ENCODE measurements around the gene ADIPOR2. TPM values are rescaled to one million over a fixed set of nuclear protein-coding genes. Genes with fewer than 3 reads are reported as not detected.
"Not testable (repeated sequence)": the region's sequence is repeated elsewhere in the genome, so short reads cannot be mapped to it uniquely, and the experiment has no call there.

The ADIPOR2 gene
- total RNA-seq, 2 experiments from 2014 or later = 63.5 to 83.3 TPM

- DNase-seq (no peak), ATAC-seq (no peak)
- H3K27ac Mint-ChIP-seq = no peak overlapping the region
- H3K4me3 Mint-ChIP-seq = no peak overlapping the region
- CTCF ChIA-PET = no interaction called here
- peaks cover 31% of the 10 kb centered on the region for H3K27me3 Mint-ChIP-seq
- H3K9me3 Mint-ChIP-seq (ENCODE audit: low read depth) = no peaks in the 10 kb centered on the region
- peaks cover 4% of the 10 kb centered on the region for H3K4me1 Mint-ChIP-seq
- H3K36me3 Mint-ChIP-seq = no peaks in the 10 kb centered on the region
Observed at GRCh38 chr12:1816730-1817348, 126.0 kb downstream of the ADIPOR2 start.

GRCh38 chr12:1817928-1818327, 127.1 kb downstream of the ADIPOR2 start:
- H3K27ac Mint-ChIP-seq; CTCF ChIA-PET; H3K9me3 Mint-ChIP-seq (ENCODE audit: low read depth); H3K4me3 Mint-ChIP-seq; DNase-seq; ATAC-seq; H3K4me1 Mint-ChIP-seq; H3K36me3 Mint-ChIP-seq: not testable (repeated sequence)
- peaks cover 32% of the 10 kb centered on the region for H3K27me3 Mint-ChIP-seq

- CTCF ChIA-PET = no interaction called here
- Mint-ChIP-seq H3K9me3 (ENCODE audit: low read depth) (no peaks in the 10 kb centered on the region), H3K36me3 (no peaks in the 10 kb centered on the region), H3K4me3 (no peak overlapping the region), H3K4me1 (no peaks in the 10 kb centered on the region), H3K27ac (no peak overlapping the region), H3K27me3 (peaks cover 35% of the 10 kb centered on the region)
- ATAC-seq (no peak), DNase-seq (no peak)
Observed at GRCh38 chr12:1819050-1819449, 128.2 kb downstream of the ADIPOR2 start.

GRCh38 chr12:1819571-1819970, 128.7 kb downstream of the ADIPOR2 start:
- H3K27me3 Mint-ChIP-seq = peaks cover 35% of the 10 kb centered on the region
- ATAC-seq = no peak
- CTCF ChIA-PET = no interaction called here
- no peak overlapping the region for H3K27ac Mint-ChIP-seq
- no peaks in the 10 kb centered on the region for H3K36me3 Mint-ChIP-seq
- no peaks in the 10 kb centered on the region for H3K4me1 Mint-ChIP-seq
- no peak for DNase-seq
- H3K9me3 Mint-ChIP-seq (ENCODE audit: low read depth) = no peaks in the 10 kb centered on the region
- no peak overlapping the region for H3K4me3 Mint-ChIP-seq

GRCh38 chr12:1820191-1820895, 129.5 kb downstream of the ADIPOR2 start, which contains the start of gene LRTM2:
LRTM2 (plus strand) TSS chr12:1820565; CDS start chr12:1828149, 7,584 bp downstream.
- Mint-ChIP-seq H3K4me3 (no peak within 1 kb of the TSS), H3K27me3 (peaks cover 32% of the 10 kb centered on the region), H3K4me1 (no peaks in the 10 kb centered on the region), H3K36me3 (no peaks in the 10 kb centered on the region), H3K27ac (no peak within 1 kb of the TSS), H3K9me3 (ENCODE audit: low read depth) (no peaks in the 10 kb centered on the region)
- peak; percentile 27 for ATAC-seq
- CTCF ChIA-PET = no interaction called here
- DNase-seq = no peak

GRCh38 chr12:1820896-1821291, 130.0 kb downstream of the ADIPOR2 start:
- peaks cover 30% of the 10 kb centered on the region for H3K27me3 Mint-ChIP-seq
- CTCF ChIA-PET = no interaction called here
- no peaks in the 10 kb centered on the region for H3K36me3 Mint-ChIP-seq
- H3K4me1 Mint-ChIP-seq = no peaks in the 10 kb centered on the region
- no peak overlapping the region for H3K4me3 Mint-ChIP-seq
- H3K27ac Mint-ChIP-seq = no peak overlapping the region
- no peak for DNase-seq
- H3K9me3 Mint-ChIP-seq (ENCODE audit: low read depth) = no peaks in the 10 kb centered on the region
- no peak for ATAC-seq

- ATAC-seq (no peak), DNase-seq (no peak)
- no peaks in the 10 kb centered on the region for H3K9me3 Mint-ChIP-seq (ENCODE audit: low read depth)
- no peak overlapping the region for H3K27ac Mint-ChIP-seq
- H3K27me3 Mint-ChIP-seq = peaks cover 30% of the 10 kb centered on the region
- H3K36me3 Mint-ChIP-seq = no peaks in the 10 kb centered on the region
- CTCF ChIA-PET = no interaction called here
- no peaks in the 10 kb centered on the region for H3K4me1 Mint-ChIP-seq
- H3K4me3 Mint-ChIP-seq = no peak overlapping the region
Observed at GRCh38 chr12:1821805-1822204, 130.9 kb downstream of the ADIPOR2 start.

- no peak for DNase-seq
- CTCF ChIA-PET = no interaction called here
- Mint-ChIP-seq H3K27ac (no peak overlapping the region), H3K4me1 (no peaks in the 10 kb centered on the region), H3K4me3 (no peak overlapping the region), H3K27me3 (peaks cover 30% of the 10 kb centered on the region), H3K36me3 (no peaks in the 10 kb centered on the region), H3K9me3 (ENCODE audit: low read depth) (no peaks in the 10 kb centered on the region)
- ATAC-seq = no peak
Observed at GRCh38 chr12:1822699-1823098, 131.8 kb downstream of the ADIPOR2 start.

- no peak for ATAC-seq
- no peaks in the 10 kb centered on the region for H3K4me1 Mint-ChIP-seq
- CTCF ChIA-PET = interaction anchor here (1.4 kb wide), 1 partner anchor 117 kb away, joined by 5 read pairs; no protein-coding TSS in a partner anchor
Observed at GRCh38 chr12:1823237-1823636, 132.4 kb downstream of the ADIPOR2 start.

GRCh38 chr12:1825382-1826102, 134.7 kb downstream of the ADIPOR2 start:
- H3K9me3 Mint-ChIP-seq (ENCODE audit: low read depth) = no peaks in the 10 kb centered on the region
- no peak overlapping the region for H3K27ac Mint-ChIP-seq
- H3K36me3 Mint-ChIP-seq = no peaks in the 10 kb centered on the region
- no peak for DNase-seq
- H3K27me3 Mint-ChIP-seq = peaks cover 18% of the 10 kb centered on the region
- no peak overlapping the region for H3K4me3 Mint-ChIP-seq
- no peaks in the 10 kb centered on the region for H3K4me1 Mint-ChIP-seq
- no peak for ATAC-seq
- CTCF ChIA-PET = no interaction called here

More at GRCh38 chr12:1823237-1823636, 132.4 kb downstream of the ADIPOR2 start:
- no peak for DNase-seq
- no peaks in the 10 kb centered on the region for H3K36me3 Mint-ChIP-seq
- no peak overlapping the region for H3K27ac Mint-ChIP-seq
- H3K4me3 Mint-ChIP-seq = no peak overlapping the region
- no peaks in the 10 kb centered on the region for H3K9me3 Mint-ChIP-seq (ENCODE audit: low read depth)
- peaks cover 30% of the 10 kb centered on the region for H3K27me3 Mint-ChIP-seq

- no peaks in the 10 kb centered on the region for H3K9me3 Mint-ChIP-seq (ENCODE audit: low read depth)
- no peak overlapping the region for H3K27ac Mint-ChIP-seq
- H3K27me3 Mint-ChIP-seq = peaks cover 18% of the 10 kb centered on the region
- CTCF ChIA-PET = no interaction called here
- no peak for ATAC-seq
- H3K4me3 Mint-ChIP-seq = no peak overlapping the region
- H3K36me3 Mint-ChIP-seq = no peaks in the 10 kb centered on the region
- no peaks in the 10 kb centered on the region for H3K4me1 Mint-ChIP-seq
- DNase-seq = no peak
Observed at GRCh38 chr12:1826401-1826800, 135.5 kb downstream of the ADIPOR2 start.

GRCh38 chr12:1826867-1827705, 136.2 kb downstream of the ADIPOR2 start:
- DNase-seq (no peak), ATAC-seq (no peak)
- CTCF ChIA-PET = interaction anchor here (0.6 kb wide), 1 partner anchor 112 kb away, joined by 3 read pairs; no protein-coding TSS in a partner anchor
- H3K4me1 Mint-ChIP-seq = no peaks in the 10 kb centered on the region
- H3K36me3 Mint-ChIP-seq = no peaks in the 10 kb centered on the region
- H3K27me3 Mint-ChIP-seq = peaks cover 21% of the 10 kb centered on the region
- no peaks in the 10 kb centered on the region for H3K9me3 Mint-ChIP-seq (ENCODE audit: low read depth)
- no peak overlapping the region for H3K27ac Mint-ChIP-seq
- H3K4me3 Mint-ChIP-seq = no peak overlapping the region
